IMR-90 (cell line): Measurements from ENCODE around the gene ACTR1A. TPM values are rescaled to one million over a fixed set of nuclear protein-coding genes. Genes with fewer than 3 reads are reported as not detected.

ENCODE experiments used
- ATAC-seq: fragments of 200-7000 bp; cut with Tn5 transposase; 2 replicates; pipeline ENCODE4 v1.9.1; 2020; ENCODE audit warnings: low read depth, mild to moderate bottlenecking, moderate library complexity
- BruUV-seq: library from RNA; stranded (reverse); fragments of 400-500 nt; replicated peaks from 2 replicates; lab custom pipeline; 2021; lab: Mats Ljungman, UMichigan
- CTCF ChIA-PET: fragments of 300-600 bp; formaldehyde crosslinking; extraction: SDS; loops from one replicate; lab custom pipeline; 2021; ENCODE audit warnings: antibody characterized with exemption; lab: Yijun Ruan, JAX
- POLR2A ChIA-PET: fragments of 300-600 bp; sonication (Branson Sonifier 250); formaldehyde crosslinking; loops from one replicate; lab custom pipeline; 2022; ENCODE audit warnings: antibody characterized with exemption; ENCODE audit not compliant: unreplicated experiment; lab: Charles Lee
- DNase-seq: peaks from one replicate; pipeline ENCODE4 v3.0.0; 2013
- H2AFZ ChIP-seq: replicated peaks from 2 replicates; pipeline ENCODE3; 2013; ENCODE audit warnings: low read length, mild to moderate bottlenecking; ENCODE audit not compliant: poor library complexity
- H2AK5ac ChIP-seq: 2 replicates; pipeline ENCODE4 v1.6.1; 2013; ENCODE audit warnings: low read depth, low read length, inconsistent platforms
- H2AK9ac ChIP-seq: replicated peaks from 2 replicates; pipeline ENCODE3; 2013; ENCODE audit warnings: mild to moderate bottlenecking, low read depth, low read length, moderate library complexity; ENCODE audit not compliant: poor library complexity
- H2BK120ac ChIP-seq: 2 replicates; pipeline ENCODE4 v1.6.1; 2013; ENCODE audit warnings: low read depth, low read length, inconsistent platforms
- H2BK15ac ChIP-seq: 3 replicates; pipeline ENCODE4 v1.6.1; 2013; ENCODE audit warnings: low read depth, low read length, inconsistent platforms
- H2BK20ac ChIP-seq: 2 replicates; pipeline ENCODE4 v1.6.1; 2013; ENCODE audit warnings: low read depth, mild to moderate bottlenecking, inconsistent platforms, low read length, moderate library complexity
- H2BK5ac ChIP-seq: 2 replicates; pipeline ENCODE4 v1.6.1; 2013; ENCODE audit warnings: mild to moderate bottlenecking, low read depth, low read length, inconsistent platforms; ENCODE audit not compliant: poor library complexity, severe bottlenecking
- H3K14ac ChIP-seq: replicated peaks from 2 replicates; pipeline ENCODE4 v1.6.1; 2013; ENCODE audit warnings: low read depth, low read length, inconsistent platforms
- H3K18ac ChIP-seq: 2 replicates; pipeline ENCODE4 v1.6.1; 2013; ENCODE audit warnings: low read depth, low read length, control low read depth
- H3K23ac ChIP-seq: 2 replicates; pipeline ENCODE4 v1.6.1; 2013; ENCODE audit warnings: low read depth, low read length, inconsistent platforms
- H3K27ac ChIP-seq: 2 replicates; pipeline ENCODE4 v1.5.1; 2013; ENCODE audit warnings: mild to moderate bottlenecking, control low read depth, low read length; ENCODE audit not compliant: insufficient read depth
- H3K27me3 ChIP-seq: 2 replicates; pipeline ENCODE4 v1.6.1; 2013; ENCODE audit warnings: low read length; ENCODE audit not compliant: control insufficient read depth, insufficient read depth
- H3K36me3 ChIP-seq: 2 replicates; pipeline ENCODE4 v1.6.1; 2013; ENCODE audit warnings: low read length, mixed read lengths; ENCODE audit not compliant: control insufficient read depth, insufficient read depth
- H3K4ac ChIP-seq: 2 replicates; pipeline ENCODE4 v1.6.1; 2013; ENCODE audit warnings: low read depth, low read length, inconsistent platforms
- H3K4me1 ChIP-seq: 2 replicates; pipeline ENCODE4 v1.6.1; 2013; ENCODE audit warnings: low read length, mixed read lengths; ENCODE audit not compliant: control insufficient read depth, insufficient read depth
- H3K4me2 ChIP-seq: 2 replicates; pipeline ENCODE4 v1.6.1; 2013; ENCODE audit warnings: low read depth, mild to moderate bottlenecking, control low read depth, low read length, moderate library complexity
- H3K4me3 ChIP-seq: 2 replicates; pipeline ENCODE4 v1.5.1; 2013; ENCODE audit warnings: low read depth, mild to moderate bottlenecking, control low read depth, low read length, moderate library complexity; ENCODE audit not compliant: insufficient read depth
- H3K56ac ChIP-seq: 2 replicates; pipeline ENCODE4 v1.6.1; 2013; ENCODE audit warnings: low read length, inconsistent platforms; ENCODE audit not compliant: insufficient read depth; ENCODE audit errors: extremely low read depth
- H3K79me1 ChIP-seq, 2 experiments: 2 replicates each; pipeline ENCODE4 v1.6.1; 2013; ENCODE audit warnings: low read length in 2 of 2, inconsistent platforms in 1 of 2, low read depth in 1 of 2
- H3K9ac ChIP-seq: 2 replicates; pipeline ENCODE4 v1.6.1; 2013; ENCODE audit warnings: low read depth, low read length, control low read depth
- H3K9me1 ChIP-seq: 2 replicates; pipeline ENCODE4 v1.6.1; 2013; ENCODE audit warnings: low read length, inconsistent platforms; ENCODE audit not compliant: insufficient read depth
- H3K9me3 ChIP-seq: 2 replicates; pipeline ENCODE4 v1.6.1; 2013; ENCODE audit warnings: low read length; ENCODE audit not compliant: control insufficient read depth, insufficient read depth
- H4K20me1 ChIP-seq: 2 replicates; pipeline ENCODE4 v1.6.1; 2013; ENCODE audit warnings: low read length, inconsistent platforms; ENCODE audit not compliant: insufficient read depth
- H4K5ac ChIP-seq: 2 replicates; pipeline ENCODE4 v1.6.1; 2013; ENCODE audit warnings: mild to moderate bottlenecking, low read depth, low read length, control low read depth
- H4K8ac ChIP-seq, 2 experiments: 2 replicates each; pipeline ENCODE4 v1.6.1; 2013; ENCODE audit warnings: low read depth in 2 of 2, low read length in 2 of 2, control low read depth in 1 of 2, inconsistent platforms in 1 of 2
- H4K91ac ChIP-seq: 2 replicates; pipeline ENCODE4 v1.6.1; 2013; ENCODE audit warnings: low read depth, low read length, inconsistent platforms; ENCODE audit not compliant: insufficient read depth
- WGBS, 2 experiments: methylation state at CpG; one replicate each; pipeline versions ENCODE4 v1.1.5 to v1.1.7; 2013; ENCODE audit warnings: missing lambda C conversion rate in 2 of 2; ENCODE audit not compliant: insufficient read length in 1 of 2; ENCODE audit errors: extremely low coverage in 2 of 2; 5-methylcytosine and 5-hydroxymethylcytosine counted together
- dilution Hi-C: fragments of 300-500 bp; cut with HindIII; formaldehyde crosslinking; loops from one replicate; pipeline ENCODE4 v1.14.3; 2018; ENCODE audit warnings: low sequenced_read_pairs; ENCODE audit not compliant: unreplicated experiment
- in situ Hi-C: fragments of 300-500 bp; cut with MboI; formaldehyde crosslinking; loops from 3 replicates; pipeline ENCODE4 v1.14.3; 2019; ENCODE audit warnings: low sequenced_read_pairs, inconsistent platforms, mixed read lengths
- intact Hi-C: fragments of 100-400 bp; cut with micrococcal nuclease; formaldehyde crosslinking; loops from 2 replicates; pipeline ENCODE4 v1.10.0; 2022
- polyA plus RNA-seq, 3 experiments: library from polyadenylated mRNA; depleted of rRNA; stranded (reverse); fragments of >200 nt; gene quantifications; 2 replicates each; pipeline ENCODE4 v1.2.3, GENCODE V29; 2012; ENCODE audit warnings: low replicate concordance in 1 of 3
- total RNA-seq: library from RNA; depleted of rRNA; stranded (reverse); fragments of >200 nt; gene quantifications from 2 replicates; pipeline ENCODE4 v1.2.3, GENCODE V29; 2012
- TF ChIP-seq, protein P1 (sequence below): conservative IDR thresholded peaks from 2 replicates; pipeline ENCODE4 v1.5.1; 2012; ENCODE audit warnings: mild to moderate bottlenecking, low read depth, low read length, improper control_type of control experiment

The ACTR1A gene
- total and polyA plus RNA-seq, 2 of the 4 experiments (the other 2 are of a cell fraction), result 142 to 157 TPM

DNA sequence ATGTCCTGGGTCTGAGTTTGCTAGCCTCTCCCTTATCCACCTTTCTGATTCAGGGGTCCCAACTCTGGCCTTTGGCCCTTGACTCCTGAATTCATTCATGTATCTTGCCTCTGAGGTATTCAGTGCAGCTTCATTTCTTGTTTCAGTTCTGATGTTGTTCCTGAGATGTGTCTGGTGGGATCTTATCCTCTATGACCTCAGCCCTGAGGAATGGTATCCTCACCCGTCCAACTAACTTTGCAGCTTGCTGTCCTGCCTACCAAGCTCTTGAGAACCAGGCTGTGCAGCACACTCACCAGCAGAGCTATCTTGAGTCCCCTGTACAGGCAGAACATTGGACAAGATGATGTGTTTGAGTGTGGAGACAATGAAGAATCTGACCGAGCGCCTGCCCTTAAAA lies 15.0 kb upstream of the ACTR1A start:
- H4K8ac ChIP-seq, result peak overlapping the region in 1 of 2 experiments; percentile 44; a peak in 1 of 4 replicates
- no peaks in the 10 kb centered on the region for H3K9me3 ChIP-seq
- 0 out of 2 replicates have a peak overlapping the region, but pooled peaks have one; percentile 18 for H3K14ac ChIP-seq
- no CpG with 5 or more reads among the region's 3 CpGs for WGBS, 2 experiments
- dilution Hi-C loops, result no loop called here
- peaks cover 20% of the 10 kb centered on the region for H3K9me1 ChIP-seq
- DNase-seq, result peak; percentile 84
- no TSS peak for BruUV-seq
- H3K79me1 ChIP-seq, result peaks cover 26 to 66% of the 10 kb centered on the region in 2 experiments
- no peak overlapping the region for H2BK15ac ChIP-seq
- H3K4me3 ChIP-seq, result no peak overlapping the region
- H2AK5ac ChIP-seq, result peak overlapping the region; percentile 12; the same call in 1 of the 2 replicates
- H3K56ac ChIP-seq, result no peak overlapping the region; the same call in 1 of the 2 replicates
- no peak overlapping the region for H2AK9ac ChIP-seq
- peak overlapping the region; percentile 10; the same call in 1 of the 2 replicates for H2BK120ac ChIP-seq
- H3K4me2 ChIP-seq, result peak overlapping the region; percentile 40
- H3K27me3 ChIP-seq, result no peaks in the 10 kb centered on the region
- POLR2A ChIA-PET, result no interaction called here
- TF ChIP-seq, protein P1, sequence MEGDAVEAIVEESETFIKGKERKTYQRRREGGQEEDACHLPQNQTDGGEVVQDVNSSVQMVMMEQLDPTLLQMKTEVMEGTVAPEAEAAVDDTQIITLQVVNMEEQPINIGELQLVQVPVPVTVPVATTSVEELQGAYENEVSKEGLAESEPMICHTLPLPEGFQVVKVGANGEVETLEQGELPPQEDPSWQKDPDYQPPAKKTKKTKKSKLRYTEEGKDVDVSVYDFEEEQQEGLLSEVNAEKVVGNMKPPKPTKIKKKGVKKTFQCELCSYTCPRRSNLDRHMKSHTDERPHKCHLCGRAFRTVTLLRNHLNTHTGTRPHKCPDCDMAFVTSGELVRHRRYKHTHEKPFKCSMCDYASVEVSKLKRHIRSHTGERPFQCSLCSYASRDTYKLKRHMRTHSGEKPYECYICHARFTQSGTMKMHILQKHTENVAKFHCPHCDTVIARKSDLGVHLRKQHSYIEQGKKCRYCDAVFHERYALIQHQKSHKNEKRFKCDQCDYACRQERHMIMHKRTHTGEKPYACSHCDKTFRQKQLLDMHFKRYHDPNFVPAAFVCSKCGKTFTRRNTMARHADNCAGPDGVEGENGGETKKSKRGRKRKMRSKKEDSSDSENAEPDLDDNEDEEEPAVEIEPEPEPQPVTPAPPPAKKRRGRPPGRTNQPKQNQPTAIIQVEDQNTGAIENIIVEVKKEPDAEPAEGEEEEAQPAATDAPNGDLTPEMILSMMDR, result no peak
- peaks cover 19% of the 10 kb centered on the region for H3K36me3 ChIP-seq
- intact Hi-C loops, result loop anchor here (5.0 kb wide), 1 partner anchor 40 kb away; no protein-coding TSS in a partner anchor
- peak overlapping the region; percentile 50 for H2BK5ac ChIP-seq
- in situ Hi-C loops, result loop anchor here (5.0 kb wide), 1 partner anchor 55 kb away; no protein-coding TSS in a partner anchor
- H3K9ac ChIP-seq, result no peak overlapping the region
- CTCF ChIA-PET, result interaction anchor here (1.1 to 1.8 kb wide), 3 partner anchors 10 to 23 kb away, joined by 3 to 10 read pairs (median 4); partner anchors contain the start of genes ACTR1A and SUFU
- peak overlapping the region; percentile 52 for H3K4ac ChIP-seq
- no peak overlapping the region; the same call in 1 of the 2 replicates for H4K91ac ChIP-seq
- no peak overlapping the region; the same call in 1 of the 2 replicates for H3K18ac ChIP-seq
- H4K5ac ChIP-seq, result no peak overlapping the region
- H3K4me1 ChIP-seq, result peaks cover 5% of the 10 kb centered on the region
- H3K23ac ChIP-seq, result no peak overlapping the region
- H3K27ac ChIP-seq, result no peak overlapping the region; the same call in 1 of the 2 replicates
- ATAC-seq, result peak; percentile 96
- peaks cover 11% of the 10 kb centered on the region for H4K20me1 ChIP-seq
- H2AFZ ChIP-seq, result peak overlapping the region; percentile 34
- no peak overlapping the region for H2BK20ac ChIP-seq
